HCT116 (cell line): ENCODE results near the gene EPSTI1. TPM values are rescaled to one million over a fixed set of nuclear protein-coding genes. Genes with fewer than 3 reads are reported as not detected.

Experiments
- ATAC-seq: fragments of 200-7000 bp; cut with Tn5 transposase; 2 replicates; pipeline ENCODE4 v1.9.1; 2020; ENCODE audit warnings: mild to moderate bottlenecking, moderate library complexity
- BruUV-seq: library from RNA; stranded (reverse); fragments of 400-500 nt; replicated peaks from 2 replicates; lab custom pipeline; 2021; lab: Mats Ljungman, UMichigan
- CTCF ChIA-PET: fragments of 300-600 bp; sonication (Branson Sonifier 250); formaldehyde crosslinking; loops from one replicate; lab custom pipeline; 2021; ENCODE audit warnings: antibody characterized with exemption; lab: Charles Lee
- POLR2A ChIA-PET: fragments of 300-600, 350-600 bp; sonication (Branson Sonifier 250); formaldehyde crosslinking; loops from one replicate; lab custom pipeline; 2021; ENCODE audit warnings: antibody characterized with exemption; lab: Charles Lee
- RAD21 ChIA-PET, 2 experiments: fragments of 300-600 bp; sonication (Branson Sonifier 250); formaldehyde crosslinking; loops; one replicate each; lab custom pipeline; 2023; ENCODE audit warnings: low total read pairs in 2 of 2; ENCODE audit not compliant: uncharacterized antibody in 2 of 2, unreplicated experiment in 2 of 2, low non-redundant PET in 1 of 2; lab: Charles Lee
- DNase-seq: peaks from one replicate; pipeline ENCODE4 v3.0.0-alpha.2; 2010; ENCODE audit warnings: low read depth, low spot score
- H2AFZ ChIP-seq: fragments of 200-600 bp; shearing (Covaris generic), sonication (generic); 2 replicates; pipeline ENCODE4 v1.6.1; 2017; ENCODE audit warnings: low read depth, mixed run types, mixed read lengths, antibody characterized with exemption, low read length; ENCODE audit not compliant: poor library complexity, severe bottlenecking
- H3K27ac ChIP-seq: 2 replicates; pipeline ENCODE4 v1.5.1; 2012; ENCODE audit warnings: low read depth, low read length
- H3K27me3 ChIP-seq: fragments of 200-600 bp; sonication (generic); 2 replicates; pipeline ENCODE4 v1.6.1; 2016; ENCODE audit warnings: mixed run types, low read length, mixed read lengths; ENCODE audit not compliant: insufficient read depth
- H3K36me3 ChIP-seq, 2 experiments: fragments of 200-500 bp in 1 of 2; fragments of 200-600 bp in 1 of 2; sonication (Bioruptor generic) in 1 of 2; sonication (generic) in 1 of 2; 2 replicates each; pipeline versions ENCODE4 v1.5.1 to v1.6.1; 2014 to 2016; ENCODE audit warnings: low read length in 2 of 2, inconsistent platforms in 1 of 2, mixed read lengths in 1 of 2, mixed run types in 1 of 2; ENCODE audit not compliant: insufficient read depth in 2 of 2, control insufficient read depth in 1 of 2
- H3K4me1 ChIP-seq, 2 experiments: fragments of 200-600 bp in 1 of 2; sonication (generic) in 1 of 2; 2 replicates each; pipeline versions ENCODE4 v1.5.1 to v1.6.1; 2012 to 2017; ENCODE audit warnings: low read length in 2 of 2, inconsistent platforms in 1 of 2, mild to moderate bottlenecking in 1 of 2, mixed read lengths in 1 of 2, mixed run types in 1 of 2, moderate library complexity in 1 of 2; ENCODE audit not compliant: insufficient read depth in 2 of 2, control insufficient read depth in 1 of 2
- H3K4me2 ChIP-seq: fragments of 200-600 bp; sonication (generic); 2 replicates; pipeline ENCODE4 v1.6.1; 2017; ENCODE audit warnings: mixed run types, low read length, mixed read lengths
- H3K4me3 ChIP-seq, 2 experiments: fragments of 200-600 bp in 1 of 2; sonication (generic) in 1 of 2; replicated peaks in 1 of 2; 2 replicates each; pipeline ENCODE4 v1.5.1; 2011 to 2016; ENCODE audit warnings: low read length in 2 of 2, control low read depth in 1 of 2, low read depth in 1 of 2, mild to moderate bottlenecking in 1 of 2, mixed read lengths in 1 of 2, mixed run types in 1 of 2
- H3K79me2 ChIP-seq: fragments of 200-600 bp; sonication (generic); 2 replicates; pipeline ENCODE4 v1.6.1; 2017; ENCODE audit warnings: mild to moderate bottlenecking, mixed run types, low read length, moderate library complexity, mixed read lengths; ENCODE audit not compliant: insufficient read depth
- H3K9ac ChIP-seq: fragments of 200-600 bp; sonication (generic); 2 replicates; pipeline ENCODE4 v1.6.1; 2016; ENCODE audit warnings: low read length, mixed read lengths
- H3K9me2 ChIP-seq: fragments of 200-600 bp; sonication (generic), shearing (Covaris generic); 2 replicates; pipeline ENCODE4 v1.6.1; 2017; ENCODE audit warnings: mixed run types, mild to moderate bottlenecking, moderate library complexity; ENCODE audit not compliant: insufficient read depth
- H3K9me3 ChIP-seq, 2 experiments: fragments of 200-500 bp in 1 of 2; fragments of 200-600 bp in 1 of 2; sonication (Bioruptor generic) in 1 of 2; sonication (generic) in 1 of 2; 2 replicates each; pipeline ENCODE4 v1.6.1; 2014 to 2017; ENCODE audit warnings: low read length in 2 of 2, mixed read lengths in 2 of 2, inconsistent platforms in 1 of 2, low read depth in 1 of 2, mild to moderate bottlenecking in 1 of 2, mixed run types in 1 of 2, moderate library complexity in 1 of 2; ENCODE audit not compliant: control insufficient read depth in 1 of 2, insufficient read depth in 1 of 2
- H4K20me1 ChIP-seq: fragments of 200-600 bp; sonication (generic), shearing (Covaris generic); 2 replicates; pipeline ENCODE4 v1.6.1; 2017; ENCODE audit warnings: mixed run types, mild to moderate bottlenecking, moderate library complexity; ENCODE audit not compliant: insufficient read depth
- EGR1 ChIP-seq: IDR thresholded peaks from 2 replicates; pipeline ENCODE4 v1.6.1; 2012; ENCODE audit warnings: low read depth
- ELF1 ChIP-seq: IDR thresholded peaks from 2 replicates; pipeline ENCODE4 v1.6.1; 2012; ENCODE audit warnings: low read depth, borderline replicate concordance
- EZH2 ChIP-seq: fragments of 200-600 bp; sonication (generic); IDR thresholded peaks from 2 replicates; pipeline ENCODE4 v1.6.1; 2017; ENCODE audit warnings: antibody characterized with exemption, mixed run types
- FOSL1 ChIP-seq: IDR thresholded peaks from 2 replicates; pipeline ENCODE4 v1.6.1; 2012; ENCODE audit warnings: low read depth
- POLR2A ChIP-seq: IDR thresholded peaks from 2 replicates; pipeline ENCODE4 v1.7.0; 2011; ENCODE audit warnings: borderline replicate concordance; ENCODE audit not compliant: insufficient read depth, insufficient read length; ENCODE audit errors: extremely low read depth
- RAD21 ChIP-seq: IDR thresholded peaks from 2 replicates; pipeline ENCODE4 v1.6.1; 2012; ENCODE audit warnings: low read depth, mild to moderate bottlenecking
- SRF ChIP-seq: IDR thresholded peaks from 2 replicates; pipeline ENCODE4 v1.6.1; 2012; ENCODE audit warnings: low read depth
- TCF7L2 ChIP-seq: IDR thresholded peaks from 2 replicates; pipeline ENCODE4 v1.7.0; 2011; ENCODE audit warnings: borderline replicate concordance, inconsistent platforms; ENCODE audit not compliant: insufficient read depth, insufficient read length; ENCODE audit errors: extremely low read depth
- ZNF274 ChIP-seq: fragments of 200-500 bp; sonication (Bioruptor generic); IDR thresholded peaks from 2 replicates; pipeline ENCODE4 v1.6.1; 2014; ENCODE audit warnings: mild to moderate bottlenecking, low read depth, low read length, inconsistent platforms
- intact Hi-C: fragments of 100-400 bp; cut with micrococcal nuclease; formaldehyde crosslinking; loops from 2 replicates; pipeline ENCODE4 v1.10.0; 2022
- total RNA-seq: library from RNA; stranded (reverse); gene quantifications from one replicate; pipeline ENCODE4 v1.2.1, GENCODE V29; 2021; ENCODE audit not compliant: unreplicated experiment
- TF ChIP-seq, protein P1 (sequence below): IDR thresholded peaks from 2 replicates; pipeline ENCODE4 v1.6.1; 2011; ENCODE audit warnings: mild to moderate bottlenecking, low read length, moderate library complexity; ENCODE audit not compliant: insufficient replicate concordance; ENCODE audit errors: extremely low read depth
- TF ChIP-seq, protein P2 (sequence below): IDR thresholded peaks from 2 replicates; pipeline ENCODE4 v1.6.1; 2012
- TF ChIP-seq, protein P3 (sequence below), 3 experiments: fragments of 200-600 bp in 1 of 3; sonication (generic) in 1 of 3; IDR thresholded peaks in 2 of 3; conservative IDR thresholded peaks in 1 of 3; 2 replicates each; pipeline ENCODE4 v1.5.1; 2012 to 2017; ENCODE audit warnings: low read depth in 2 of 3, low read length in 2 of 3, antibody characterized with exemption in 1 of 3, borderline replicate concordance in 1 of 3, control low read depth in 1 of 3, mild to moderate bottlenecking in 1 of 3, mixed read lengths in 1 of 3, mixed run types in 1 of 3, moderate library complexity in 1 of 3; ENCODE audit not compliant: insufficient read depth in 1 of 3
- TF ChIP-seq, protein P4 (sequence below): IDR thresholded peaks from 2 replicates; pipeline ENCODE4 v1.6.1; 2012

EPSTI1 gene
- total RNA-seq, 1 experiment from 2014 or later = 0.69 TPM

DNA sequence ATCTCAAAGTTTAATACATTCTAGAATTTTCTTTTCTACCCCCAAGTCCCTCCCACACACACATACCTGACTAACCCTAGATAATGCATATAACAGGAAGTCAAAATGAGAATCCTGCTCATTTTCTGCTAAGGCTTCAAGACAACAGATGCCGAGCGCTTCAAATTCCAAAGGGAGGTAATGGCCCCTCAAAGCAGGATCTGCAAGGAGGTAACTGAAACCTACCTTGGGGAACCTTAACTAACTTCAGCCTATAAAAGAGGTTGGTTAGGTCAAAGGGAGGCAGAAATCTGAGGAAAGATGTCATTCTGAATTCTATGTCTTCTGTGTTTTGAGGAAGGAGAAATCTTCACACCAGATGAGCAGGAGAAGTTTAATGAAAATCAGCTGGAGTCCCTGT is 26.8 kb downstream of the EPSTI1 start:
- intact Hi-C loops = loop anchor here (5.0 kb wide), 1 partner anchor 167 kb away; no protein-coding TSS in a partner anchor
- BruUV-seq = no TSS peak

More for the DNA sequence above, 26.8 kb downstream of the EPSTI1 start:
- ChIA-PET POLR2A (no interaction called here), CTCF (no interaction called here), RAD21 (interaction anchor here in 1 of 2 experiments (0.7 kb wide), 1 partner anchor 27 kb away, joined by 3 read pairs; no protein-coding TSS in a partner anchor)
- Histone ChIP-seq H4K20me1 (no peaks in the 10 kb centered on the region), H2AFZ (no peak overlapping the region), H3K4me1 (peaks cover 4 to 9% of the 10 kb centered on the region in 2 experiments; a peak in 3 of 4 replicates), H3K4me2 (no peak overlapping the region), H3K4me3 (no peak overlapping the region), H3K9ac (no peak overlapping the region), H3K27ac (no peak overlapping the region), H3K79me2 (no peaks in the 10 kb centered on the region), H3K9me3 (no peaks in the 10 kb centered on the region), H3K36me3 (no peaks in the 10 kb centered on the region), H3K9me2 (no peaks in the 10 kb centered on the region), H3K27me3 (no peaks in the 10 kb centered on the region; the same call in 1 of the 2 replicates)
- DNase-seq = no peak
- no peak for ATAC-seq
- TF ChIP-seq, protein P1, sequence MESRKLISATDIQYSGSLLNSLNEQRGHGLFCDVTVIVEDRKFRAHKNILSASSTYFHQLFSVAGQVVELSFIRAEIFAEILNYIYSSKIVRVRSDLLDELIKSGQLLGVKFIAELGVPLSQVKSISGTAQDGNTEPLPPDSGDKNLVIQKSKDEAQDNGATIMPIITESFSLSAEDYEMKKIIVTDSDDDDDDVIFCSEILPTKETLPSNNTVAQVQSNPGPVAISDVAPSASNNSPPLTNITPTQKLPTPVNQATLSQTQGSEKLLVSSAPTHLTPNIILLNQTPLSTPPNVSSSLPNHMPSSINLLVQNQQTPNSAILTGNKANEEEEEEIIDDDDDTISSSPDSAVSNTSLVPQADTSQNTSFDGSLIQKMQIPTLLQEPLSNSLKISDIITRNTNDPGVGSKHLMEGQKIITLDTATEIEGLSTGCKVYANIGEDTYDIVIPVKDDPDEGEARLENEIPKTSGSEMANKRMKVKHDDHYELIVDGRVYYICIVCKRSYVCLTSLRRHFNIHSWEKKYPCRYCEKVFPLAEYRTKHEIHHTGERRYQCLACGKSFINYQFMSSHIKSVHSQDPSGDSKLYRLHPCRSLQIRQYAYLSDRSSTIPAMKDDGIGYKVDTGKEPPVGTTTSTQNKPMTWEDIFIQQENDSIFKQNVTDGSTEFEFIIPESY = no peak
- TF ChIP-seq, protein P2, sequence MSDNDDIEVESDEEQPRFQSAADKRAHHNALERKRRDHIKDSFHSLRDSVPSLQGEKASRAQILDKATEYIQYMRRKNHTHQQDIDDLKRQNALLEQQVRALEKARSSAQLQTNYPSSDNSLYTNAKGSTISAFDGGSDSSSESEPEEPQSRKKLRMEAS = no peak
- TF ChIP-seq FOSL1 = no peak
- TF ChIP-seq SRF = no peak
- TF ChIP-seq, protein P3, sequence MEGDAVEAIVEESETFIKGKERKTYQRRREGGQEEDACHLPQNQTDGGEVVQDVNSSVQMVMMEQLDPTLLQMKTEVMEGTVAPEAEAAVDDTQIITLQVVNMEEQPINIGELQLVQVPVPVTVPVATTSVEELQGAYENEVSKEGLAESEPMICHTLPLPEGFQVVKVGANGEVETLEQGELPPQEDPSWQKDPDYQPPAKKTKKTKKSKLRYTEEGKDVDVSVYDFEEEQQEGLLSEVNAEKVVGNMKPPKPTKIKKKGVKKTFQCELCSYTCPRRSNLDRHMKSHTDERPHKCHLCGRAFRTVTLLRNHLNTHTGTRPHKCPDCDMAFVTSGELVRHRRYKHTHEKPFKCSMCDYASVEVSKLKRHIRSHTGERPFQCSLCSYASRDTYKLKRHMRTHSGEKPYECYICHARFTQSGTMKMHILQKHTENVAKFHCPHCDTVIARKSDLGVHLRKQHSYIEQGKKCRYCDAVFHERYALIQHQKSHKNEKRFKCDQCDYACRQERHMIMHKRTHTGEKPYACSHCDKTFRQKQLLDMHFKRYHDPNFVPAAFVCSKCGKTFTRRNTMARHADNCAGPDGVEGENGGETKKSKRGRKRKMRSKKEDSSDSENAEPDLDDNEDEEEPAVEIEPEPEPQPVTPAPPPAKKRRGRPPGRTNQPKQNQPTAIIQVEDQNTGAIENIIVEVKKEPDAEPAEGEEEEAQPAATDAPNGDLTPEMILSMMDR (IDR thresholded peaks at IDR 0.05 in 2 of 3, conservative IDR thresholded peaks at IDR 0.05 in 1 of 3; ENCODE audit: borderline replicate concordance in 1 of 3, insufficient read depth in 1 of 3, low read depth in 2 of 3, low read length in 2 of 3) = no peak
- TF ChIP-seq EZH2 = no peak
- no peak for TF ChIP-seq EGR1
- TF ChIP-seq, protein P4, sequence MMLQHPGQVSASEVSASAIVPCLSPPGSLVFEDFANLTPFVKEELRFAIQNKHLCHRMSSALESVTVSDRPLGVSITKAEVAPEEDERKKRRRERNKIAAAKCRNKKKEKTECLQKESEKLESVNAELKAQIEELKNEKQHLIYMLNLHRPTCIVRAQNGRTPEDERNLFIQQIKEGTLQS = no peak
- TF ChIP-seq RAD21 = no peak
- TF ChIP-seq POLR2A = no peak
- no peak for TF ChIP-seq TCF7L2
- no peak for TF ChIP-seq ELF1
- TF ChIP-seq ZNF274 = no peak
